HG02759 (cell line): ENCODE data around the gene DEFB124.
"Not testable (repeated sequence)": the region's sequence is repeated elsewhere in the genome, so short reads cannot be mapped to it uniquely, and the experiment has no call there.

Experiments
- ATAC-seq: cut with Tn5 transposase; IDR thresholded peaks from one replicate; pipeline ENCODE4 v1.9.1; 2021; ENCODE audit warnings: mild to moderate bottlenecking, moderate library complexity; ENCODE audit not compliant: unreplicated experiment

Gene DEFB124

GRCh38 chr20:31427576-31427975, 47.4 kb downstream of the DEFB124 start:
- ATAC-seq = not testable (repeated sequence)

GRCh38 chr20:31426891-31427551, 47.9 kb downstream of the DEFB124 start:
- ATAC-seq = not testable (repeated sequence)

GRCh38 chr20:31425797-31426196, 49.1 kb downstream of the DEFB124 start:
- no peak for ATAC-seq

GRCh38 chr20:31418307-31418706, 56.6 kb downstream of the DEFB124 start:
- no peak for ATAC-seq

- ATAC-seq = no peak
Observed at GRCh38 chr20:31415653-31416052, 59.3 kb downstream of the DEFB124 start.
